Measurements from ENCODE around the gene USP7. TPM values are rescaled to one million over a fixed set of nuclear protein-coding genes. Genes with fewer than 3 reads are reported as not detected.

USP7 gene
- total RNA-seq, 1 donor from 2014 or later: 55.3 TPM

GRCh38 chr16:9007177-9007794 is 43.6 kb upstream of the USP7 start:
- TF ChIP-seq CTCF (IDR thresholded peaks at IDR 0.05): no peak
- Histone ChIP-seq H3K27ac (no peak overlapping the region), H3K4me3 (no peak overlapping the region), H3K9me3 (no peaks in the 10 kb centered on the region), H3K4me1 (peaks cover 0 to 8% of the 10 kb centered on the region in 2 donors), H3K36me3 (no peaks in the 10 kb centered on the region), H3K27me3 (no peaks in the 10 kb centered on the region)
- no peak for DNase-seq (ENCODE audit: low spot score in 2 of 2)
- intact Hi-C loops (cut with DNase I): no loop called here

GRCh38 chr16:9004183-9004582 is 40.5 kb upstream of the USP7 start:
- no peaks in the 10 kb centered on the region for H3K9me3 ChIP-seq
- intact Hi-C loops (cut with DNase I): no loop called here
- H3K27me3 ChIP-seq: no peaks in the 10 kb centered on the region
- H3K36me3 ChIP-seq: no peaks in the 10 kb centered on the region
- H3K4me1 ChIP-seq: peaks cover 0 to 8% of the 10 kb centered on the region in 2 donors
- TF ChIP-seq CTCF (IDR thresholded peaks at IDR 0.05): no peak
- no peak overlapping the region for H3K4me3 ChIP-seq
- no peak overlapping the region for H3K27ac ChIP-seq
- DNase-seq (ENCODE audit: low spot score in 2 of 2): no peak

GRCh38 chr16:9003763-9004162 is 40.1 kb upstream of the USP7 start:
- H3K4me1 ChIP-seq: peaks cover 0 to 3% of the 10 kb centered on the region in 2 donors
- H3K9me3 ChIP-seq: no peaks in the 10 kb centered on the region
- no peak overlapping the region for H3K4me3 ChIP-seq
- no peaks in the 10 kb centered on the region for H3K36me3 ChIP-seq
- H3K27ac ChIP-seq: no peak overlapping the region
- intact Hi-C loops (cut with DNase I): no loop called here
- no peak for TF ChIP-seq CTCF (IDR thresholded peaks at IDR 0.05)
- H3K27me3 ChIP-seq: no peaks in the 10 kb centered on the region
- no peak for DNase-seq (ENCODE audit: low spot score in 2 of 2)

- Histone ChIP-seq H3K4me3 (no peak overlapping the region), H3K4me1 (no peaks in the 10 kb centered on the region), H3K36me3 (no peaks in the 10 kb centered on the region), H3K9me3 (no peaks in the 10 kb centered on the region), H3K27me3 (no peaks in the 10 kb centered on the region), H3K27ac (no peak overlapping the region)
- intact Hi-C loops (cut with DNase I): no loop called here
- no peak for TF ChIP-seq CTCF (IDR thresholded peaks at IDR 0.05)
- DNase-seq (ENCODE audit: low spot score in 2 of 2): no peak
These were observed 39.6 kb upstream of the USP7 start for GRCh38 chr16:9003322-9003721.

- DNase-seq (ENCODE audit: low spot score in 2 of 2): no peak
- no peaks in the 10 kb centered on the region for H3K36me3 ChIP-seq
- no peaks in the 10 kb centered on the region for H3K4me1 ChIP-seq
- no peak for TF ChIP-seq CTCF (IDR thresholded peaks at IDR 0.05)
- H3K4me3 ChIP-seq: no peak overlapping the region
- no peaks in the 10 kb centered on the region for H3K27me3 ChIP-seq
- no peak overlapping the region for H3K27ac ChIP-seq
- intact Hi-C loops (cut with DNase I): no loop called here
- H3K9me3 ChIP-seq: no peaks in the 10 kb centered on the region
These were observed 38.3 kb upstream of the USP7 start for GRCh38 chr16:9002042-9002441.

- H3K27me3 ChIP-seq: no peaks in the 10 kb centered on the region
- H3K4me1 ChIP-seq: no peaks in the 10 kb centered on the region
- no peak overlapping the region for H3K4me3 ChIP-seq
- no peaks in the 10 kb centered on the region for H3K9me3 ChIP-seq
- no peaks in the 10 kb centered on the region for H3K36me3 ChIP-seq
- TF ChIP-seq CTCF (IDR thresholded peaks at IDR 0.05): no peak
- intact Hi-C loops (cut with DNase I): no loop called here
- no peak overlapping the region for H3K27ac ChIP-seq
- no peak for DNase-seq (ENCODE audit: low spot score in 2 of 2)
These were observed 37.0 kb upstream of the USP7 start for GRCh38 chr16:9000664-9001063.

Measured in ascending aorta (tissue), 2 donors.